Measurements from ENCODE around the gene CDC14B.

DNA sequence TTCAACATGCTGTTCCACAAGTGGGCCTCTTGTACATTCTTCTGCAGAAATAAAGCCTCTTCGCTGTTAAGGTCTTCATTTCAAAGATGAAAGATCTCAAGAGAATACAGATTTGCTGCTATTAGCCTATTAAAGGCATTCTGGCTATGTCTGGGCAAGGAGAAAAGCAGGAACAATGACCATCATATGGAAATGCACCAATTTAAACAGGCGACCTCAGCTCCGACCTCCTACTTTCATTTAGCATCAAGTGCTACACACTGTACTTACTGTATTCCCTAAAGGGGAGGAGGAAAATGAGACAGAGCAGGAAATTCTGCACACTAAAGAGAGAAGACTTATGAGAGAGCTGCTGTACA, 104.9 kb downstream of the CDC14B start:
- no peak for TF ChIP-seq EZH2phosphoT487 (IDR thresholded peaks at IDR 0.05; ENCODE audit: borderline replicate concordance, low read length)
- TF ChIP-seq, protein P1, sequence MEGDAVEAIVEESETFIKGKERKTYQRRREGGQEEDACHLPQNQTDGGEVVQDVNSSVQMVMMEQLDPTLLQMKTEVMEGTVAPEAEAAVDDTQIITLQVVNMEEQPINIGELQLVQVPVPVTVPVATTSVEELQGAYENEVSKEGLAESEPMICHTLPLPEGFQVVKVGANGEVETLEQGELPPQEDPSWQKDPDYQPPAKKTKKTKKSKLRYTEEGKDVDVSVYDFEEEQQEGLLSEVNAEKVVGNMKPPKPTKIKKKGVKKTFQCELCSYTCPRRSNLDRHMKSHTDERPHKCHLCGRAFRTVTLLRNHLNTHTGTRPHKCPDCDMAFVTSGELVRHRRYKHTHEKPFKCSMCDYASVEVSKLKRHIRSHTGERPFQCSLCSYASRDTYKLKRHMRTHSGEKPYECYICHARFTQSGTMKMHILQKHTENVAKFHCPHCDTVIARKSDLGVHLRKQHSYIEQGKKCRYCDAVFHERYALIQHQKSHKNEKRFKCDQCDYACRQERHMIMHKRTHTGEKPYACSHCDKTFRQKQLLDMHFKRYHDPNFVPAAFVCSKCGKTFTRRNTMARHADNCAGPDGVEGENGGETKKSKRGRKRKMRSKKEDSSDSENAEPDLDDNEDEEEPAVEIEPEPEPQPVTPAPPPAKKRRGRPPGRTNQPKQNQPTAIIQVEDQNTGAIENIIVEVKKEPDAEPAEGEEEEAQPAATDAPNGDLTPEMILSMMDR (IDR thresholded peaks at IDR 0.05; ENCODE audit: low read depth, low read length, poor library complexity, severe bottlenecking), result no peak
